SK-N-SH (cell line): ENCODE measurements around the gene NEUROG2. TPM values are rescaled to one million over a fixed set of nuclear protein-coding genes. Genes with fewer than 3 reads are reported as not detected.
A peak's percentile ranks its signal among the peaks of the same experiment; 100 is the strongest.

Experiments
- CTCF ChIA-PET: fragments of 300-600, 350-600 bp; formaldehyde crosslinking; extraction: SDS; loops from one replicate; lab custom pipeline; 2021; lab: Yijun Ruan, JAX
- POLR2A ChIA-PET: fragments of 350-600 bp; sonication (Branson Sonifier 250); formaldehyde crosslinking; extraction: SDS; loops from one replicate; lab custom pipeline; 2020; ENCODE audit warnings: antibody characterized with exemption, inconsistent platforms; lab: Yijun Ruan, JAX
- DNase-seq: peaks from one replicate; pipeline ENCODE4 v3.0.0; 2012
- H2AFZ ChIP-seq: fragments of 200-600 bp; sonication (generic); 2 replicates; pipeline ENCODE4 v1.8.1; 2016; ENCODE audit warnings: antibody characterized with exemption, mild to moderate bottlenecking, low read depth
- H3F3A ChIP-seq: fragments of 200-600 bp; sonication (generic); replicated peaks from 2 replicates; pipeline ENCODE3; 2016; ENCODE audit warnings: antibody characterized with exemption, mild to moderate bottlenecking; ENCODE audit not compliant: insufficient read depth
- H3K27ac ChIP-seq, 2 experiments: fragments of 200-500 bp in 1 of 2; fragments of 200-600 bp in 1 of 2; sonication (Bioruptor generic) in 1 of 2; sonication (generic), shearing (Covaris generic) in 1 of 2; 2 replicates each; pipeline versions ENCODE4 v1.5.1 to v1.6.1; 2014 to 2016; ENCODE audit warnings: low read depth in 2 of 2, inconsistent platforms in 1 of 2, low read length in 1 of 2, mild to moderate bottlenecking in 1 of 2, mixed read lengths in 1 of 2
- H3K27me3 ChIP-seq: fragments of 200-600 bp; sonication (generic), shearing (Covaris generic); 2 replicates; pipeline ENCODE4 v1.6.1; 2016; ENCODE audit warnings: mixed run types; ENCODE audit not compliant: insufficient read depth
- H3K36me3 ChIP-seq, 2 experiments: fragments of 200-500 bp in 1 of 2; fragments of 200-600 bp in 1 of 2; sonication (Bioruptor generic) in 1 of 2; sonication (generic) in 1 of 2; replicated peaks in 1 of 2; 2 replicates each; pipeline versions ENCODE3 to v1.5.1; 2014 to 2016; ENCODE audit warnings: low read length in 1 of 2, mild to moderate bottlenecking in 1 of 2; ENCODE audit not compliant: insufficient read depth in 2 of 2, control insufficient read depth in 1 of 2
- H3K4me1 ChIP-seq, 2 experiments: fragments of 200-500 bp in 1 of 2; fragments of 200-600 bp in 1 of 2; sonication (Bioruptor generic) in 1 of 2; sonication (generic), shearing (Covaris generic) in 1 of 2; 2 replicates each; pipeline versions ENCODE4 v1.5.1 to v1.6.1; 2014 to 2016; ENCODE audit warnings: low read depth in 1 of 2, low read length in 1 of 2, mixed run types in 1 of 2; ENCODE audit not compliant: insufficient read depth in 2 of 2, control insufficient read depth in 1 of 2
- H3K4me2 ChIP-seq: fragments of 200-600 bp; sonication (generic), shearing (Covaris generic); 2 replicates; pipeline ENCODE4 v1.6.1; 2017; ENCODE audit warnings: mixed run types
- H3K4me3 ChIP-seq, 2 experiments: fragments of 200-500 bp in 1 of 2; fragments of 200-600 bp in 1 of 2; sonication (Bioruptor generic) in 1 of 2; sonication (generic), shearing (Covaris generic) in 1 of 2; 2 replicates each; pipeline versions ENCODE4 v1.5.1 to v1.8.1; 2014 to 2016; ENCODE audit warnings: low read depth in 2 of 2, inconsistent platforms in 1 of 2, low read length in 1 of 2, mild to moderate bottlenecking in 1 of 2, mixed read lengths in 1 of 2, moderate library complexity in 1 of 2
- H3K79me2 ChIP-seq: fragments of 200-600 bp; sonication (generic); 2 replicates; pipeline ENCODE4 v1.8.1; 2017; ENCODE audit warnings: mild to moderate bottlenecking; ENCODE audit not compliant: insufficient read depth
- H3K9ac ChIP-seq: fragments of 200-600 bp; sonication (generic); 2 replicates; pipeline ENCODE4 v1.6.1; 2017; ENCODE audit warnings: mixed run types
- H3K9me2 ChIP-seq: fragments of 200-600 bp; sonication (generic); 2 replicates; pipeline ENCODE4 v1.6.1; 2017; ENCODE audit warnings: mixed run types
- H3K9me3 ChIP-seq: fragments of 200-600 bp; sonication (generic); 2 replicates; pipeline ENCODE4 v1.6.1; 2017; ENCODE audit warnings: mixed run types, mild to moderate bottlenecking, moderate library complexity
- H4K20me1 ChIP-seq: fragments of 200-600 bp; sonication (generic); 2 replicates; pipeline ENCODE4 v1.6.1; 2017; ENCODE audit warnings: mild to moderate bottlenecking, mixed run types; ENCODE audit not compliant: insufficient read depth
- CTCF ChIP-seq: fragments of 200-600 bp; sonication (generic); IDR thresholded peaks from 2 replicates; pipeline ENCODE4 v1.6.1; 2017; ENCODE audit warnings: antibody characterized with exemption, mild to moderate bottlenecking, moderate library complexity
- GATA2 ChIP-seq: sonication (generic); formaldehyde crosslinking; IDR thresholded peaks from 2 replicates; pipeline ENCODE4 v1.5.0; 2020; ENCODE audit warnings: mild to moderate bottlenecking, missing genetic modification reagents
- MEF2A ChIP-seq: IDR thresholded peaks from 2 replicates; pipeline ENCODE4 v1.4.0; 2012; ENCODE audit warnings: low read depth, borderline replicate concordance
- SIN3A ChIP-seq: IDR thresholded peaks from 2 replicates; pipeline ENCODE4 v1.6.1; 2012; ENCODE audit warnings: low read depth, mild to moderate bottlenecking, low read length, moderate library complexity, borderline replicate concordance
- TAF1 ChIP-seq: IDR thresholded peaks from 2 replicates; pipeline ENCODE4 v1.6.1; 2012; ENCODE audit warnings: low read depth, mild to moderate bottlenecking, low read length, moderate library complexity, borderline replicate concordance
- WGBS: methylation state at CpG from one replicate; pipeline ENCODE4 v1.1.6; 2017; ENCODE audit warnings: low lambda C conversion rate; 5-methylcytosine and 5-hydroxymethylcytosine counted together
- polyA plus RNA-seq, 3 experiments: library from polyadenylated mRNA; depleted of rRNA; stranded (reverse); fragments of >200 nt; gene quantifications; 2 replicates each; pipeline ENCODE4 v1.2.3, GENCODE V29; 2012
- TF ChIP-seq, protein P1 (sequence below): IDR thresholded peaks from 2 replicates; pipeline ENCODE4 v1.4.0; 2012; ENCODE audit warnings: low read depth, borderline replicate concordance

NEUROG2 gene
- polyA plus RNA-seq, 1 of the 3 experiments (the other 2 are of a cell fraction) = not detected

DNA sequence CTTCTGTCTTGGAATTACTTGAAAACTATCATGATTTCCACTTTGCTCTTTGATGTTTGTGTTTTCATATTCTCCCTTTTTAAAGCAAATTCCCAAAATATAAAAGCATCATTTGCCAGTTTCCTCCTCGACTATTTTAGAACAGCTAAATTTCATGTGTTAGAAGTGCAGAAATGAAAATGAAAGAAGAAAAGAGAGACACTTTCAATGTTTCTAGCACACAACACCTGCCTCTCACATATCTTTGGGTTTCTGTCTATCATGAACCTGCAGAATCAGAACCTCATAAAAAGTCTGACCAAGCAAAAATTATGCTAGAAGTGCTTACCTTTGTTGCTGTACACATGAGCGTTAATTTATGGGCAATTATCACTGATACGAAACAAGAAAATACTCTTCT, 1.9 kb upstream of the NEUROG2 start:
- Histone ChIP-seq H3K4me3 (no peak overlapping the region), H3K36me3 (no peaks in the 10 kb centered on the region), H4K20me1 (no peaks in the 10 kb centered on the region), H3K79me2 (no peaks in the 10 kb centered on the region), H3K4me1 (peaks cover 14 to 32% of the 10 kb centered on the region in 2 experiments; a peak in 2 of 4 replicates), H3F3A (peaks cover 3% of the 10 kb centered on the region), H3K9me2 (no peaks in the 10 kb centered on the region), H3K4me2 (no peak overlapping the region), H3K27me3 (peaks cover 59% of the 10 kb centered on the region), H3K27ac (no peak overlapping the region), H3K9ac (no peak overlapping the region), H2AFZ (no peak overlapping the region), H3K9me3 (no peaks in the 10 kb centered on the region)
- ChIA-PET POLR2A (no interaction called here), CTCF (interaction anchor here (0.6 to 2.4 kb wide), 8 partner anchors 14 to 421 kb away, joined by 3 to 15 read pairs (median 4); no protein-coding TSS in a partner anchor)
- TF ChIP-seq, protein P1, sequence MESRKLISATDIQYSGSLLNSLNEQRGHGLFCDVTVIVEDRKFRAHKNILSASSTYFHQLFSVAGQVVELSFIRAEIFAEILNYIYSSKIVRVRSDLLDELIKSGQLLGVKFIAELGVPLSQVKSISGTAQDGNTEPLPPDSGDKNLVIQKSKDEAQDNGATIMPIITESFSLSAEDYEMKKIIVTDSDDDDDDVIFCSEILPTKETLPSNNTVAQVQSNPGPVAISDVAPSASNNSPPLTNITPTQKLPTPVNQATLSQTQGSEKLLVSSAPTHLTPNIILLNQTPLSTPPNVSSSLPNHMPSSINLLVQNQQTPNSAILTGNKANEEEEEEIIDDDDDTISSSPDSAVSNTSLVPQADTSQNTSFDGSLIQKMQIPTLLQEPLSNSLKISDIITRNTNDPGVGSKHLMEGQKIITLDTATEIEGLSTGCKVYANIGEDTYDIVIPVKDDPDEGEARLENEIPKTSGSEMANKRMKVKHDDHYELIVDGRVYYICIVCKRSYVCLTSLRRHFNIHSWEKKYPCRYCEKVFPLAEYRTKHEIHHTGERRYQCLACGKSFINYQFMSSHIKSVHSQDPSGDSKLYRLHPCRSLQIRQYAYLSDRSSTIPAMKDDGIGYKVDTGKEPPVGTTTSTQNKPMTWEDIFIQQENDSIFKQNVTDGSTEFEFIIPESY = no peak
- TF ChIP-seq GATA2 (CRISPR knock-in tag) (no peak), MEF2A (no peak), SIN3A (no peak)
- WGBS = 54% methylated on average over 3 of the region's 3 CpGs
- no peak for DNase-seq

- H3K36me3 ChIP-seq = no peaks in the 10 kb centered on the region
- H3K9ac ChIP-seq = no peak overlapping the region
- H3K4me2 ChIP-seq = peak overlapping the region; percentile 99
- H3K9me2 ChIP-seq = no peaks in the 10 kb centered on the region
- peak; percentile 46 for DNase-seq
- CTCF ChIA-PET = interaction anchor here (0.6 to 2.4 kb wide), 9 partner anchors 13 to 421 kb away, joined by 3 to 15 read pairs (median 4); no protein-coding TSS in a partner anchor
- peak overlapping the region in 1 of 2 experiments; percentile 34; a peak in 1 of 4 replicates for H3K27ac ChIP-seq
- H3K79me2 ChIP-seq = no peaks in the 10 kb centered on the region
- WGBS = 12% methylated on average over 16 of the region's 20 CpGs
- peak overlapping the region; percentile 56 to 73; a peak in 3 of 4 replicates for H3K4me3 ChIP-seq
- POLR2A ChIA-PET = no interaction called here
- H3F3A ChIP-seq = peaks cover 3% of the 10 kb centered on the region
- no peaks in the 10 kb centered on the region for H4K20me1 ChIP-seq
- TF ChIP-seq CTCF (0 out of 2 replicates have a peak, but pooled peaks have one; percentile 6), TAF1 (no peak)
- H2AFZ ChIP-seq = no peak overlapping the region
- peaks cover 59% of the 10 kb centered on the region for H3K27me3 ChIP-seq
- peaks cover 14 to 32% of the 10 kb centered on the region in 2 experiments; a peak in 2 of 4 replicates for H3K4me1 ChIP-seq
- no peaks in the 10 kb centered on the region for H3K9me3 ChIP-seq
These were observed 1.2 kb upstream of the NEUROG2 start for GRCh38 chr4:112517067-112517634.
